NCI-H2227 (cell line): ENCODE data around the gene FCGR3B.
A peak's percentile ranks its signal among the peaks of the same experiment; 100 is the strongest.
"Not testable (repeated sequence)": the region's sequence is repeated elsewhere in the genome, so short reads cannot be mapped to it uniquely, and the experiment has no call there.

ENCODE experiments used
- DNase-seq: peaks from one replicate; lab custom pipeline; 2025; ENCODE audit not compliant: unreplicated experiment; lab: John Stamatoyannopoulos, UW

The FCGR3B gene

GRCh38 chr1:161639203-161639602 lies 8.2 kb upstream of the FCGR3B start:
- not testable (repeated sequence) for DNase-seq

GRCh38 chr1:161638251-161638993 lies 7.4 kb upstream of the FCGR3B start:
- not testable (repeated sequence) for DNase-seq

DNA sequence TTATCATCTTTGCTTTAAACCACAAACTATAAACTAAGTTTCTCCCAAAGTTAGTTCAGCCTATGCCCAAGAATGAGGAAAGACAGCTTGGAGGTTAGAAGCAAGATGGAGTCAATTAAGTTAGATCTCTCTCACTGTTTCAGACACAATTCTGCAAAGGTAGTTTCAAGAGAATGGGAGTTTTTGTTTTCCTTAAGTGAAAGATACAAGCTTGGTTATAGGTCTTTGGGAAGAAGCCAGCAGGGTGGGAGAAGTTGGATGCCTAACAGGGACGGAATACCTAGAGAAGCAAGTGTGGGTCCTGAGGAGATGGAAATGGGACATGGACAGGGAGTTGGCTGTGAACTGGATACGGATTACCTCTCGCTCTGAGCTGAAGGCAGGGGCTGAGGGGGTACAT lies 6.0 kb upstream of the FCGR3B start:
- DNase-seq = not testable (repeated sequence)

- DNase-seq = not testable (repeated sequence)
Observed at GRCh38 chr1:161636189-161636782, 5.3 kb upstream of the FCGR3B start.

- not testable (repeated sequence) for DNase-seq
Observed at GRCh38 chr1:161634993-161635392, 4.0 kb upstream of the FCGR3B start.

- DNase-seq = not testable (repeated sequence)
Observed at GRCh38 chr1:161630128-161630742, 741 bp downstream of the FCGR3B start.

DNA sequence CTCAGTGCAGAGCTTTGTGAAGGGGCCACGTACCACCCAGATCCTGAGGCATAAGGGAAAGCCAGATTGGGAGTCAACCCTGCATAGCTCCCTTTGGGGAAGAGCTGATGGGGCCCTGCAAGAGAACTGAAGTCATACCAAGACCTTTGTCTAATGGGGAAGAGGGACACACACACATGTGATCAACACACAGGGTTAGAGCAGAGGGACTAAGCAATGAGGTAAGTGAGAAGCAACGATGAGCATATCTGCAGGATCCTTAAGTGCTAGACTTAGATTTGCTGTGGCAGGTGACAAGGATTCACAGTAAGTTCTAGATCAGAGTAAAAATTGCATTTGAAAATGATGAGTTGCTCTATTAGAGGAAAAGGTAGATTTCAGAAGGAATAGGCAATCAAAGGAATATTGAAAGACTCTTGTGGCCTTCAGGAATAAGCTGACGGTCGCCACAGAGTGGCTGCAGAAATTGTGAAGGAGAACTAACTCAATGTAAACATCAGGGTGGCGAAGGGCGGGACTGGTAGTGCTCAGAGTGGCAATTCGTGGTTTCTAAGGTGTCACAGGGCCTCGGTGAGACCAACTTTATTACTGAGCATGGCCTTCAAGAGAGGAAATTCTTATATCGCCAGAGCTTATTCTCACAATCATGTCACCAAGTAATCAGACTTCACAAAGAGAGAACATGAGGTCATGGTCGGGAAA lies 4.4 kb downstream of the FCGR3B start:
- DNase-seq = not testable (repeated sequence)

- not testable (repeated sequence) for DNase-seq
Observed at GRCh38 chr1:161624605-161625004, 6.4 kb downstream of the FCGR3B start.

DNA sequence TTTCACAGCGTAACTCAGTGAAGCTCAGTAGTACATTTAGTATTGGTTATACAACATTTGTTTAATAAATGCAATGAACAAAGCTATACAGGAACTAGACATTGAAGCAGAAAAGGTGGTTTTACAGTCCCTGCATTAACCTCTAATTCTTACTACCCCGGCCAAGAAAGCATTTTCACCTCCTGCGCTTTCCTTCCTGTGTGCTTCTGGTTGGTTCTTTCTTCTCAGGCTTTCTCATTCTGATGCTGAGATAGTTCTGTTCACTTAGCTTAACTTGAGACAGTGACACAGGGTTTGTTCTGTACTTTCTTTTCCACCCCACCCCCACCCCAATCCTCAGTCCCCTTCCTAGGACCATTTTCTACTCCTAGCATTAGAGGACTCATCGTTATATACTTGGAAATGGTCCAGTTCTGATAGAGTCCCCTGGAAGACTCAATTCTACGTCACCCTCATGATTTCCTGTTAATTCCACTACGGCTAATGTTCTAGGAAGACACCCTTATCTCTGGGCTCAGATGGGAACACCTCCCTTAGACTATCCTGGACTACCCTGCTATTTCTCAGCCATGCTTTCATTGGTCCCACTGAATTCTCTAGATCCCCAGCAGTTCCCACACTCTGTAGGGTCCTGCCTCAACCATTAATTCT lies 7.5 kb downstream of the FCGR3B start:
- not testable (repeated sequence) for DNase-seq

GRCh38 chr1:161622054-161622453 lies 8.9 kb downstream of the FCGR3B start:
- not testable (repeated sequence) for DNase-seq

DNA sequence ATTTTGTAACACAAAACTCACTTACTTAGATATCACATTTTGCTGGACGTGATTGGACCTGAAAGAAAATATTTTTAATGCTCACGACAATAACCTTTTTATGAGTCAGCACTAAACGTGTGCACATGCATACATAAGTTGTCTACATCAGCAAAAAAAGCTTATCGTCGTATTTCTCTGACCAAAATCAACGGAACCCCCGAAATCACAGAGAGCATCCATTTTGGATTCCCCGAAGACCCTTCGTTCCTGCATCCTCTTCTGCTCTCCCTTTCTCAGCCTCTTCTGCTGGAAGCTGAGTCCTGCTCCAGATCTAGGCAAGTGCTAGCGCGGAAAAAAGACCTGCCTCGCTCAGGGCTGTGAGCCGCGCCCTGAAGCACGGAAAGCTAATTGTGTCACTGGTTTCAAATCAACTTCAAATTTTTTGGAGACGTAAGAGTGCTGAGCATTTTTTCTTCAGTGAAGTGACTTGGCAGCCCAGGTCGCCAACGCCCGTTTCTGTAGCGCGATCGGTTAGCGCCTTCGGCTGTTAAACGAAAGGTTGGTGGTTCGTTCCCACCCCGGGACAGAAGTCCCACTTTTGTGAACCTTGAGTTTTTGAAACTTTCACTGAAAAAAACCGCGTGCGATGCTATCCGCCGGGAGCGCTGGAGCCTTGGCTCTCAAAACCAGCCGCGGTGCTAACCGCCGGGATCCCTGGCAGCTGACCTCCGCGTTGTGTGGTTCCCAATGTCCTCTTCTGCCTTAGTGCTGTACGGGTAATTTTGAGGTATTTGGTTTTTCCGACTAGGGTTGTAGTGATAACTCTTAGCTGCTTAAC lies 9.6 kb downstream of the FCGR3B start:
- DNase-seq = peak; percentile 85

DNA sequence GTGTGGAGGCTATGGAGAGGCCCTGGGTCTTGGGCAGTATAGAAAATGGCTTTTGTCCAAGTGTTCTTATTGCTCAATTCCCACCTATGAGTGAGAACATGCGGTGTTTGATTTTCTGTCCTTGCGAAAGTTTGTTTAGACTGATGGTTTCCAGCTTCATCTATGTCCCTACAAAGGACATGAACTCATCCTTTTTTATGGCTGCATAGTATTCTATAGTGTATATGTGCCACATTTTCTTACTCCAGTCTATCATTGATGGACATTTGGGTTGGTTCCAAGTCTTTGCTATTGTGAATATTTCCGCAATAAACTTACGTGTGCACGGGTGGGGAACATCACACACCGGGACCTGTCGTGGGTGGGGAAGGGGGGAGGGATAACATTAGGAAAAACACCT lies 10.6 kb downstream of the FCGR3B start:
- DNase-seq = not testable (repeated sequence)

DNA sequence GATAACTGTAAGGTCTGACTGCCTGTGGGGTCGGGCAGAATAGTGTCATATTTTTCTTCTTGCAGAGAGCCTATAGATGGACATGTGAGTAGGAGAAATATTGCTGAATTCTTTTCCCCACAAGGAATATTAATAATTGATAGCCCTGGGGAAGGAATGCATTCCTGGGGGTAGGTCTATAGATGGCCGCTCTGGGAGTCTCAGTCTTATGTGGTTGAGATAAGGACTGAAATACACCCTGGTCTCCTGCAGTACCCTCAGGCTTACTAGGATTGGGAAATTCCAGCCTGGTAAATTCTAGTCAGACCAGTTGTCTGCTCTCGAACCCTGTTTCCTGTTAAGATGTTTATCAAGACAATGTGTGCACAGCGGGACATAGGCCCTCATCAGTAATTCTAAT lies 12.5 kb downstream of the FCGR3B start:
- DNase-seq = not testable (repeated sequence)

DNA sequence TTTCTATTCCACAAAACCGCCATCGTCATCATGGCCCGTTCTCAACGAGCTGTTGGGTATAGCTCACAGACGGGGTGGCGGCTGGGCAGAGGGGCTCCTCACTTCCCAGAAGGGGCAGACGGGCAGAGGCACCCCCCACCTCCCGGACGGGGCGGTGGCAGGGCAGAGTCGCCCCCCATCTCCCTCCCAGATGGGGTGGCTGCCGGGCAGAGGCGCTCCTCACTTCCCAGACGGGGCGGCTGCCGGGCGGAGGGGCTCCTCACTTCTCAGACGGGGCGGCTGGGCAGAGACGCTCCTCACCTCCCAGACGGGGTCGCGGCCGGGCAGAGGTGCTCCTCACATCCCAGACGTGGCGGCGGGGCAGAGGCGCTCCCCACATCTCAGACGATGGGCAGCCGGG lies 14.6 kb downstream of the FCGR3B start:
- not testable (repeated sequence) for DNase-seq

DNA sequence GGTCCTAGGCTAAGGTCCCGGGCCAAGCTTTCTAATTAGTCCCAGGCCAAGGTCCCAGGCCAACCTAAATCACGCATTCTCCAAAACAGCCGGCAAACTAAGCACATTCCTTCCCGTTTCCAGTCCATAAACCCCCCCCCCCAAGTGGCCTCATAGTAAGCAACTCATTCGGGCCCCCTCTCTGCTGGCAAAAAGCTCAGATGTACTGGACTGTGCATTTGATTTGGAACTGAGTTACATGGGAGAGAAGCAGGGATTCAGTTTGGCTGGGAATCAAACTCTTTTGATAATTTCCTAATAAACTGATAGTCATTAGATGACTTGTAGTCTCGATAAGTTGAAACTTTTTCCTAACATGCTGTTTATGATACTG lies 17.8 kb downstream of the FCGR3B start:
- DNase-seq = not testable (repeated sequence)

- peak; percentile 98 for DNase-seq
Observed at GRCh38 chr1:161612322-161613141, 18.4 kb downstream of the FCGR3B start.

DNA sequence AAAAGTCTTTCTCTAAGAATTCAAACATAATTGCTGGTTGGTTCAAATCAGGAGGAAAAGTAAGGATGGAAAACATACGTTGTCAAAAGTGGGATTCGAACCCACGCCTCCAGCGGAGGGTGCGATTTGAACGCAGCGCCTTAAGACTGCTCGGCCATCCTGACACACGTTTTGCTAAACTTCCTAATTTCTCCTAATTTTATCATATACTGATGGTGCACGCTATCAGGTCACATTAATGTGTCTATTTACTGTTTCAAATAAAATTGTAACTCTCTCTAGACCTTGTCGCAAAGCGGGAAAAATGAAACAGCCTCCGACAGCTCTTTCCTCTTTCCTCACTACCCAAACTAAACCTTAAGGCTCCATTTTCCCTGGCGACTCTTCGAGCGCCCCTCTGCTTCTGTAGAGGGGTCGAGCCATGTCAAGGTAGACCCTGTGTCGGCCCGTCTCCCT lies 19.1 kb downstream of the FCGR3B start:
- peak; percentile 55 for DNase-seq

DNA sequence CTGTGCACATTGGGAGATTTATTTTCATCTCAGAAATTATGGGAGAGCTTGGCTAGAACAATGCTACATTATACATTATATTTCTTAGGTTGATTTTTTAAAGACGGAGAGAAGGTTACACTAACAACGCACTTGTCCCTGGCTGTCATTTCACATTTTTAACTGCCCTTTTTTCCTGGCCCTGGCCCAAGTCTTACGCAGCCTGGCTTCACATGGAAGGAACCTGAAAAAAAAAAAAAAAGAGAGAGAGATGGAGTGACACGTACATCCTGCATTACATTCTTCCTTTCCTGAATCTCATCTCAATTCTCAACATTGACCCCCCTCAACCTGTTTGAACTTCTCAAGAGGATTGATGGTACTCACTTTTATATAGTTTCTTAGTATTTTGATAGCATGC lies 20.8 kb downstream of the FCGR3B start:
- not testable (repeated sequence) for DNase-seq
